WTC11 (cell line): Measurements from ENCODE around the gene EVPLL.
"Not testable (repeated sequence)": the region's sequence is repeated elsewhere in the genome, so short reads cannot be mapped to it uniquely, and the experiment has no call there.

Experiments used
- ATF1 ChIP-seq: sonication (generic); formaldehyde crosslinking; IDR thresholded peaks from 2 replicates; pipeline ENCODE4 v1.8.1; 2023; ENCODE audit warnings: mild to moderate bottlenecking, moderate library complexity, missing genetic modification reagents
- CTCF ChIP-seq: fragments of 200-600 bp; IDR thresholded peaks from 2 replicates; pipeline ENCODE4 v1.8.0; 2022; ENCODE audit warnings: antibody characterized with exemption
- ETV6 ChIP-seq: sonication (generic); formaldehyde crosslinking; IDR thresholded peaks from 2 replicates; pipeline ENCODE4 v1.8.1; 2022; ENCODE audit warnings: mild to moderate bottlenecking, missing genetic modification reagents
- IRF2 ChIP-seq: sonication (generic); formaldehyde crosslinking; IDR thresholded peaks from 2 replicates; pipeline ENCODE4 v1.8.0; 2022; ENCODE audit warnings: low read depth, missing genetic modification reagents, borderline replicate concordance
- MYBL2 ChIP-seq: sonication (generic); formaldehyde crosslinking; IDR thresholded peaks from 2 replicates; pipeline ENCODE4 v1.8.1; 2023; ENCODE audit warnings: mild to moderate bottlenecking, moderate library complexity, missing genetic modification reagents
- NFYB ChIP-seq: sonication (generic); formaldehyde crosslinking; conservative IDR thresholded peaks from 2 replicates; pipeline ENCODE4 v1.8.0; 2022; ENCODE audit warnings: low read depth, missing genetic modification reagents
- NR2C2 ChIP-seq: sonication (generic); formaldehyde crosslinking; IDR thresholded peaks from 2 replicates; pipeline ENCODE4 v1.8.0; 2022; ENCODE audit warnings: mild to moderate bottlenecking, missing genetic modification reagents
- SP1 ChIP-seq: sonication (generic); formaldehyde crosslinking; conservative IDR thresholded peaks from 2 replicates; pipeline ENCODE4 v1.8.1; 2022; ENCODE audit warnings: missing genetic modification reagents
- ZNF281 ChIP-seq: sonication (generic); formaldehyde crosslinking; IDR thresholded peaks from 2 replicates; pipeline ENCODE4 v1.8.0; 2023; ENCODE audit warnings: mild to moderate bottlenecking, missing genetic modification reagents
- TF ChIP-seq, protein P1 (sequence below): sonication (generic); formaldehyde crosslinking; IDR thresholded peaks from 2 replicates; pipeline ENCODE4 v1.8.0; 2023; ENCODE audit warnings: missing genetic modification reagents

DNA sequence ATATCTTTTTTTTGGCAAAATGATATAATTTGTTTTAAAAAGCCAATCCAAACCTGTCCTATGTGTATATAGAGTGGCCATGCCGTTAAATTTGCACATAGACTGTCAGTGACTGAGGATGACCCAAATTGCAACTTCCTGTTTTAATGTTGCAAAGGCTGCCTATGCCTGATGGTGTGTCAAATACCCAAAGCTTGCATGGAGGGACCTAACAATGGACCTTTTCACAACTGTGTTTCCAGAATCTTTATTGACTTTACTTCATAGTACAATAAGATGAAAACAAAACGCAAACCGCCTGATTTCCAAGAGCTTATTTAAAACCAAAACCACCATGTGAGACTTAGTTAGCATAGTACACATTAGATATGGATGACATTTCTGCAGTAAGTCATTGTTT is 31.3 kb downstream of the EVPLL start:
- TF ChIP-seq CTCF; IRF2; ETV6 (CRISPR knock-in tag); SP1 (CRISPR knock-in tag); MYBL2; NR2C2 (CRISPR knock-in tag); ATF1; NFYB (CRISPR knock-in tag); ZNF281 (CRISPR knock-in tag): not testable (repeated sequence)
- TF ChIP-seq, protein P1, sequence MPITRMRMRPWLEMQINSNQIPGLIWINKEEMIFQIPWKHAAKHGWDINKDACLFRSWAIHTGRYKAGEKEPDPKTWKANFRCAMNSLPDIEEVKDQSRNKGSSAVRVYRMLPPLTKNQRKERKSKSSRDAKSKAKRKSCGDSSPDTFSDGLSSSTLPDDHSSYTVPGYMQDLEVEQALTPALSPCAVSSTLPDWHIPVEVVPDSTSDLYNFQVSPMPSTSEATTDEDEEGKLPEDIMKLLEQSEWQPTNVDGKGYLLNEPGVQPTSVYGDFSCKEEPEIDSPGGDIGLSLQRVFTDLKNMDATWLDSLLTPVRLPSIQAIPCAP = not testable (repeated sequence)
